ENCODE measurements around the gene VTCN1. TPM values are rescaled to one million over a fixed set of nuclear protein-coding genes. Genes with fewer than 3 reads are reported as not detected.

The VTCN1 gene
- total RNA-seq, 1 donor from 2014 or later, result 0.29 TPM

- Histone ChIP-seq H3K27me3 (ENCODE audit: control insufficient read depth, insufficient read depth, low read length) (no peaks in the 10 kb centered on the region), H3K4me3 (ENCODE audit: low read depth, low read length) (no peak overlapping the region), H3K36me3 (ENCODE audit: control insufficient read depth, insufficient read depth, low read length) (no peaks in the 10 kb centered on the region)
- no peak for TF ChIP-seq CTCF (IDR thresholded peaks at IDR 0.05; ENCODE audit: insufficient read depth, low read length, poor library complexity, severe bottlenecking)
- DNase-seq (ENCODE audit: low read depth), result no peak
These were observed 94.5 kb downstream of the VTCN1 start for GRCh38 chr1:117116090-117116783.

DNA sequence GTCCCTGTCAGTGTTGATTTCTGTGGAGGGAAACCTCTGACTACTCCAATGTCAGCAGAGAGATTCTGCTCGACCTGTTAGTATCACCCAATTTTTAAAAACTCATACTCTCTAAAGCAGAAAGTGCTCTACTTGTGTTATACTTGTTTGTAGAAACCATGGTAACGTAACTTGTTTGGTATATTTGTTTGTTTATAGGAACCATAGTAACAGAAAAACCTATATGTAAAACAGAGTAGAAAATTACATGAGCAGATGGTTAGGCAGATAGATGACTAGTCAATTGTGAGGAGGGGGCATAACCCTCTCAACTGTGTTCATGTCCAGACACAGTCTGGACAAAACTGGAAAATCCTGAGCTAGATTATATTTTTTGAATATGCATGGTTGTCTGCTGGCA is 95.8 kb downstream of the VTCN1 start:
- Histone ChIP-seq H3K36me3 (ENCODE audit: control insufficient read depth, insufficient read depth, low read length) (no peaks in the 10 kb centered on the region), H3K27me3 (ENCODE audit: control insufficient read depth, insufficient read depth, low read length) (no peaks in the 10 kb centered on the region), H3K4me3 (ENCODE audit: low read depth, low read length) (no peak overlapping the region)
- TF ChIP-seq CTCF (IDR thresholded peaks at IDR 0.05; ENCODE audit: insufficient read depth, low read length, poor library complexity, severe bottlenecking), result no peak
- no peak for DNase-seq (ENCODE audit: low read depth)

GRCh38 chr1:117113199-117113598 is 97.5 kb downstream of the VTCN1 start:
- H3K4me3 ChIP-seq (ENCODE audit: low read depth, low read length), result no peak overlapping the region
- DNase-seq (ENCODE audit: low read depth), result no peak
- no peak for TF ChIP-seq CTCF (IDR thresholded peaks at IDR 0.05; ENCODE audit: insufficient read depth, low read length, poor library complexity, severe bottlenecking)
- no peaks in the 10 kb centered on the region for H3K27me3 ChIP-seq (ENCODE audit: control insufficient read depth, insufficient read depth, low read length)
- no peaks in the 10 kb centered on the region for H3K36me3 ChIP-seq (ENCODE audit: control insufficient read depth, insufficient read depth, low read length)

DNA sequence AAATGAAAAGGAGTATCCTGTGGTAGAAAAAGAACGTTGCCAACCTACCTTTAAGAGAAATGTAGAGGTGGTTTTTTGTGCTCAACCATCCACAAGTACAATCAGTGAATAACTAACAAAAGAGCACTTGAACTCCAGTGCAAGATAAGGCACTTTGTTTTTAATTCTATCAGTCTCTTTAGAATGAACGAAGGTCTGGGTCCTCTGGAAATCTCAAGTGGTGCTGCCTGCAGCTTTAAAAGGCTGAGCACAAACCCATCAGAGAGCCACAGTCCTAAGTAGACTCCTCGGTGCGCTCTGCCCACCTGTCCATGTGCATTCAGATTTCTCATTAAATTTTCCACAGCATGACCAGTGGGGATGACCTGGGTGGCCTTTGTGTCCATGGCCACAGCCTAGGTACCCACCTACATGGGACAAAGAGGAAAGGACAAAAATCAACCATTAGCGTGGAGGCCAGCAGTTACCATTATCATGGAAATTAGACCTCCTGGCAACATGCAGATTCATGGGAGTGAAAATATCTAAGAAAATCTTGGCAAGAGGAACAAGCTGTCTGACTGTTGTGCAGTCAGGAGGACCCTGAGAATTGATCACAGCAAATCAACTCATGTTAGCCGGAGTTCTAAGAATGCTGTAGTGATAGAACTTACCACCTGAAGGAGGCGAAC is 98.5 kb downstream of the VTCN1 start:
- Histone ChIP-seq H3K36me3 (ENCODE audit: control insufficient read depth, insufficient read depth, low read length) (no peaks in the 10 kb centered on the region), H3K27me3 (ENCODE audit: control insufficient read depth, insufficient read depth, low read length) (no peaks in the 10 kb centered on the region), H3K4me3 (ENCODE audit: low read depth, low read length) (no peak overlapping the region)
- no peak for DNase-seq (ENCODE audit: low read depth)
- TF ChIP-seq CTCF (IDR thresholded peaks at IDR 0.05; ENCODE audit: insufficient read depth, low read length, poor library complexity, severe bottlenecking), result no peak

DNA sequence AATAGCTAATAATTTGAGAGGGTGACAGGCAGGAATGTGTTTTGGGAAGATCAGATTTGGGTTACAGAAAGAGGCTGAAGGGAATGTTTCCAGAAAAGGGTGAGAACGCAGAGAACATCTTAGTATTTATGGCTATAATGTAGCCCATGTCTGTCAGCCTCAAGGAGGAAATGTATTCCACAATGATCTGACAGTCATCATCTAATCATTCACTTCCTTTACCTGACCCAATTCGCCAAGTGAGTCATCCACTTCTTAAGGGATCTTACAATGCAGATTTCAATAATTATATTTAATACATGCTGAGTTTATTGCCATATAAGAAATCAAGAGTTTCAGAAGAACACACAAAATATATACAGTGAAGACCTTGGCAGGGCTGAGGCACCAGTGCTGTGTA is 100.0 kb downstream of the VTCN1 start:
- Histone ChIP-seq H3K27me3 (ENCODE audit: control insufficient read depth, insufficient read depth, low read length) (no peaks in the 10 kb centered on the region), H3K36me3 (ENCODE audit: control insufficient read depth, insufficient read depth, low read length) (peaks cover 3% of the 10 kb centered on the region), H3K4me3 (ENCODE audit: low read depth, low read length) (no peak overlapping the region)
- no peak for TF ChIP-seq CTCF (IDR thresholded peaks at IDR 0.05; ENCODE audit: insufficient read depth, low read length, poor library complexity, severe bottlenecking)
- DNase-seq (ENCODE audit: low read depth), result no peak
